H1 (cell line): ENCODE results near the gene MAPK1.
A peak's percentile ranks its signal among the peaks of the same experiment; 100 is the strongest.

Source experiments
- ATF2 ChIP-seq: IDR thresholded peaks from 2 replicates; pipeline ENCODE4 v1.6.1; 2012; ENCODE audit warnings: low read length, inconsistent platforms
- CBX5 ChIP-seq: fragments of 300-800, 300-1000 bp; sonication (generic); IDR thresholded peaks from 2 replicates; pipeline ENCODE4 v1.7.1; 2016; ENCODE audit warnings: antibody characterized with exemption, low read length, low read depth
- CTCF ChIP-seq, 3 experiments: IDR thresholded peaks; 1 replicate in 2 of 3; 2 replicates in 1 of 3; pipeline versions ENCODE4 v1.5.1 to v1.6.1; 2011; ENCODE audit warnings: low read length in 3 of 3, mild to moderate bottlenecking in 3 of 3, inconsistent platforms in 2 of 3, low read depth in 1 of 3, moderate library complexity in 1 of 3; ENCODE audit not compliant: insufficient read depth in 1 of 3; ENCODE audit errors: control extremely low read depth in 1 of 3
- EZH2 ChIP-seq: fragments of 200-600 bp; sonication (generic); IDR thresholded peaks from 2 replicates; pipeline ENCODE4 v1.7.1; 2012; ENCODE audit warnings: low read depth, mild to moderate bottlenecking, moderate library complexity, low read length, inconsistent platforms; ENCODE audit not compliant: severe bottlenecking
- FOSL1 ChIP-seq: IDR thresholded peaks from 2 replicates; pipeline ENCODE4 v1.6.1; 2011; ENCODE audit warnings: mild to moderate bottlenecking, low read depth, low read length, moderate library complexity; ENCODE audit not compliant: insufficient read depth
- GABPA ChIP-seq: IDR thresholded peaks from 2 replicates; pipeline ENCODE4 v1.6.1; 2011; ENCODE audit warnings: mild to moderate bottlenecking, low read length, moderate library complexity, borderline replicate concordance; ENCODE audit not compliant: insufficient read depth
- POLR2AphosphoS5 ChIP-seq: IDR thresholded peaks from 2 replicates; pipeline ENCODE4 v1.6.1; 2011; ENCODE audit warnings: low read depth, low read length
- SP1 ChIP-seq: IDR thresholded peaks from 2 replicates; pipeline ENCODE4 v1.6.1; 2011; ENCODE audit warnings: low read depth, low read length
- TBP ChIP-seq: IDR thresholded peaks from 2 replicates; pipeline ENCODE4 v1.6.1; 2011; ENCODE audit warnings: low read depth, low read length, improper control_type of control experiment
- TCF12 ChIP-seq: IDR thresholded peaks from 2 replicates; pipeline ENCODE4 v1.6.1; 2011; ENCODE audit warnings: low read depth, mild to moderate bottlenecking, low read length

- TF ChIP-seq CTCF (IDR thresholded peaks at IDR 0.05; ENCODE audit: control extremely low read depth in 1 of 3, insufficient read depth in 1 of 3, low read depth in 1 of 3, low read length in 3 of 3) (peak; percentile 69 to 85 (median 70)), ATF2 (no peak), FOSL1 (no peak), TBP (no peak), CBX5 (no peak), SP1 (no peak), POLR2AphosphoS5 (no peak), TCF12 (peak; percentile 78; the same call in 1 of the 2 replicates), GABPA (no peak), EZH2 (no peak)
Observed at GRCh38 chr22:21726650-21727049, 140.8 kb downstream of the MAPK1 start.
